HL-60 (cell line): ENCODE results near the gene MFAP2.

Source experiments
- DNase-seq, 2 experiments: peaks; one replicate each; pipeline ENCODE4 v3.0.0-alpha.2; 2010 to 2020; ENCODE audit warnings: low read depth in 1 of 2, low spot score in 1 of 2
- H3K27ac ChIP-seq: fragments of 250-450 bp; sonication (Bioruptor Pico); replicated peaks from 2 replicates; pipeline ENCODE4 v1.5.1; 2020; ENCODE audit warnings: mild to moderate bottlenecking, moderate library complexity
- H3K27me3 ChIP-seq: fragments of 250-450 bp; sonication (Bioruptor Pico); 2 replicates; pipeline ENCODE4 v1.5.1; 2021; ENCODE audit warnings: mild to moderate bottlenecking, moderate library complexity; ENCODE audit not compliant: insufficient read depth, poor library complexity, severe bottlenecking
- H3K4me3 ChIP-seq: replicated peaks from 2 replicates; pipeline ENCODE4 v1.5.1; 2011; ENCODE audit warnings: mild to moderate bottlenecking, control low read depth, low read length; ENCODE audit not compliant: insufficient read depth
- GABPA ChIP-seq: IDR thresholded peaks from 2 replicates; pipeline ENCODE4 v1.6.1; 2012; ENCODE audit warnings: low read depth
- POLR2AphosphoS5 ChIP-seq: IDR thresholded peaks from 2 replicates; pipeline ENCODE4 v1.6.1; 2012; ENCODE audit warnings: low read depth
- REST ChIP-seq: IDR thresholded peaks from 2 replicates; pipeline ENCODE4 v1.6.1; 2012; ENCODE audit warnings: low read depth; ENCODE audit not compliant: insufficient replicate concordance
- SPI1 ChIP-seq: IDR thresholded peaks from 2 replicates; pipeline ENCODE4 v1.6.1; 2012; ENCODE audit warnings: low read depth, mild to moderate bottlenecking, borderline replicate concordance
- TF ChIP-seq, protein P1 (sequence below): IDR thresholded peaks from one replicate; pipeline ENCODE4 v1.5.1; 2011; ENCODE audit warnings: low read length, control low read depth, inconsistent platforms; ENCODE audit not compliant: insufficient read depth

The MFAP2 gene

GRCh38 chr1:16978139-16978538 is 2.3 kb downstream of the MFAP2 start:
- no peak overlapping the region for H3K27ac ChIP-seq
- peaks cover 23% of the 10 kb centered on the region for H3K27me3 ChIP-seq
- H3K4me3 ChIP-seq: no peak overlapping the region
- DNase-seq: no peak
- no peak for TF ChIP-seq SPI1
- no peak for TF ChIP-seq GABPA
- no peak for TF ChIP-seq POLR2AphosphoS5
- no peak for TF ChIP-seq REST
- TF ChIP-seq, protein P1, sequence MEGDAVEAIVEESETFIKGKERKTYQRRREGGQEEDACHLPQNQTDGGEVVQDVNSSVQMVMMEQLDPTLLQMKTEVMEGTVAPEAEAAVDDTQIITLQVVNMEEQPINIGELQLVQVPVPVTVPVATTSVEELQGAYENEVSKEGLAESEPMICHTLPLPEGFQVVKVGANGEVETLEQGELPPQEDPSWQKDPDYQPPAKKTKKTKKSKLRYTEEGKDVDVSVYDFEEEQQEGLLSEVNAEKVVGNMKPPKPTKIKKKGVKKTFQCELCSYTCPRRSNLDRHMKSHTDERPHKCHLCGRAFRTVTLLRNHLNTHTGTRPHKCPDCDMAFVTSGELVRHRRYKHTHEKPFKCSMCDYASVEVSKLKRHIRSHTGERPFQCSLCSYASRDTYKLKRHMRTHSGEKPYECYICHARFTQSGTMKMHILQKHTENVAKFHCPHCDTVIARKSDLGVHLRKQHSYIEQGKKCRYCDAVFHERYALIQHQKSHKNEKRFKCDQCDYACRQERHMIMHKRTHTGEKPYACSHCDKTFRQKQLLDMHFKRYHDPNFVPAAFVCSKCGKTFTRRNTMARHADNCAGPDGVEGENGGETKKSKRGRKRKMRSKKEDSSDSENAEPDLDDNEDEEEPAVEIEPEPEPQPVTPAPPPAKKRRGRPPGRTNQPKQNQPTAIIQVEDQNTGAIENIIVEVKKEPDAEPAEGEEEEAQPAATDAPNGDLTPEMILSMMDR: no peak

- TF ChIP-seq REST (no peak), POLR2AphosphoS5 (no peak), GABPA (no peak), SPI1 (no peak)
- TF ChIP-seq, protein P1: no peak
- no peak for DNase-seq
- Histone ChIP-seq H3K4me3 (no peak overlapping the region), H3K27ac (no peak overlapping the region), H3K27me3 (peaks cover 23% of the 10 kb centered on the region)
Measured at GRCh38 chr1:16977377-16977776, 3.0 kb downstream of the MFAP2 start.

DNA sequence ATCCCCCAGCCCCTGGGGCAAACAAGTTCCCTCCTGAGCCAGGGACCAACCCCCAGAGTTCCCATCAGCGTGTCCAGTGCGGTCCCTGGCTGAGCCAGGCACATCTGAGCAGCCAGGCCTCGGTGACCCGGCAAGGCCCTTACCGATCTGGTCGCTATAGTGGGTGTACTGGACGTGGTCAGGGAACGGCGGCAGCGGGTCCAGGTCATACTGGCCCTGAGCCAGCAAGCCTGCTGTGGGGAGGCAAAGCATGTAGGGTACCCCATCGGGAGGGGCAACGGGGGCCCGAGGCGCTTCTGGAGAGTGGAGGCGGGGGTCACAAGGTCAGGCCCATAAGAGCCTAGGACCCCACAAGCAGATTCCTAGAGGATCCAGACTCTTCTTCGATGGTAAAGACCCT is 3.5 kb downstream of the MFAP2 start:
- Histone ChIP-seq H3K27me3 (peaks cover 23% of the 10 kb centered on the region), H3K27ac (no peak overlapping the region), H3K4me3 (no peak overlapping the region)
- no peak for DNase-seq
- TF ChIP-seq REST: no peak
- no peak for TF ChIP-seq POLR2AphosphoS5
- no peak for TF ChIP-seq GABPA
- TF ChIP-seq, protein P1: no peak
- no peak for TF ChIP-seq SPI1
